BLaER1 treated with 17β-estradiol and CSF1 and Interleukin-3, amounts not matched to agents 10 nM and 100 nM (cell line): ENCODE measurements around the gene DMRT3.

Source experiments
- H3K27ac ChIP-seq, 11 experiments: shearing (Covaris generic); formaldehyde crosslinking; 2 replicates each; pipeline ENCODE4 v1.8.1; 2022
- H3K27me3 ChIP-seq, 11 experiments: shearing (Covaris generic); formaldehyde crosslinking; 2 replicates each; pipeline ENCODE4 v1.8.1; 2022
- H3K36me3 ChIP-seq, 11 experiments: shearing (Covaris generic); formaldehyde crosslinking; 2 replicates each; pipeline ENCODE4 v1.8.1; 2022
- H3K4me1 ChIP-seq, 10 experiments: shearing (Covaris generic); formaldehyde crosslinking; 2 replicates each; pipeline ENCODE4 v1.8.1; 2022
- H3K4me2 ChIP-seq, 11 experiments: shearing (Covaris generic); formaldehyde crosslinking; 2 replicates each; pipeline ENCODE4 v1.8.1; 2022
- H3K4me3 ChIP-seq, 10 experiments: shearing (Covaris generic); formaldehyde crosslinking; 2 replicates each; pipeline ENCODE4 v1.8.1; 2022
- H3K9ac ChIP-seq, 11 experiments: shearing (Covaris generic); formaldehyde crosslinking; 2 replicates each; pipeline ENCODE4 v1.8.1; 2022
- H3K9me3 ChIP-seq, 11 experiments: shearing (Covaris generic); formaldehyde crosslinking; replicated peaks in 1 of 11; 2 replicates each; pipeline ENCODE4 v1.8.1; 2022
- H4K20me1 ChIP-seq, 11 experiments: shearing (Covaris generic); formaldehyde crosslinking; 2 replicates each; pipeline ENCODE4 v1.8.1; 2022
- Cebpa-rat ChIP-seq, 11 experiments: shearing (Covaris generic); IDR thresholded peaks; 2 replicates each; pipeline ENCODE4 v1.8.1; 2022

Gene DMRT3

DNA sequence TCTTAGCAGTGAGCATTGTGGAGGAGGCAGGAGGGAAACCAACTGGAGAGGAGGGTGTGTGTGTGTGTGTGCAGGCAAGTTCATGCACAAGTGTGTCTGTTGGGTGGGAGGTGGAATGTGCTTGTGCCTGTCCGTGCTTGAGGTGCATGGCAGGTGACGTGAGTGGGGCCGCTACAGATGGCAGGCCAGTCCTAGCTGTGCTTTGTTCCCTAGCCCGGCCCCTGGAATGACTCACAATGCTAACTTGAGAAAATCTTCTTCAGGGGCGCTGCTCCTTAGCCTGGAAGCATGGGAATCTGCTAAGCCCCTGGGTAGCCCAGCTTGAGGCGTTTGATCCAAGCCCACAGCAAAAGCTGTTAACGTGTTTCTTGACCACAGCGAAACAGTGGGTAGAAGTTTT lies 48.7 kb downstream of the DMRT3 start:
- H3K9me3 ChIP-seq, result peaks cover 14 to 22% (median 17%) of the 10 kb centered on the region in 11 experiments; a peak in 21 of 22 replicates
- H3K4me1 ChIP-seq, result peaks cover 0 to 10% (median 0%) of the 10 kb centered on the region in 10 experiments; a peak in 6 of 20 replicates
- no peak for TF ChIP-seq Cebpa-rat (IDR thresholded peaks at IDR 0.05)
- H3K4me2 ChIP-seq, result no peak overlapping the region
- H3K4me3 ChIP-seq, result no peak overlapping the region
- no peaks in the 10 kb centered on the region for H3K27me3 ChIP-seq
- H3K9ac ChIP-seq, result no peak overlapping the region
- no peak overlapping the region for H3K27ac ChIP-seq
- no peaks in the 10 kb centered on the region for H4K20me1 ChIP-seq
- H3K36me3 ChIP-seq, result no peaks in the 10 kb centered on the region

GRCh38 chr9:1026219-1026618 lies 49.8 kb downstream of the DMRT3 start:
- no peaks in the 10 kb centered on the region for H3K27me3 ChIP-seq
- no peak overlapping the region for H3K4me2 ChIP-seq
- no peak for TF ChIP-seq Cebpa-rat (IDR thresholded peaks at IDR 0.05)
- H3K4me1 ChIP-seq, result peaks cover 0 to 10% (median 0%) of the 10 kb centered on the region in 10 experiments; a peak in 6 of 20 replicates
- H3K27ac ChIP-seq, result no peak overlapping the region
- H3K36me3 ChIP-seq, result no peaks in the 10 kb centered on the region
- H3K9me3 ChIP-seq, result peaks cover 14 to 22% (median 17%) of the 10 kb centered on the region in 11 experiments; a peak in 21 of 22 replicates
- H3K4me3 ChIP-seq, result no peak overlapping the region
- no peak overlapping the region for H3K9ac ChIP-seq
- H4K20me1 ChIP-seq, result no peaks in the 10 kb centered on the region

GRCh38 chr9:1028501-1029190 lies 52.2 kb downstream of the DMRT3 start:
- Histone ChIP-seq H3K27ac (no peak overlapping the region), H3K27me3 (no peaks in the 10 kb centered on the region), H3K36me3 (no peaks in the 10 kb centered on the region), H3K4me1 (peaks cover 0 to 10% (median 0%) of the 10 kb centered on the region in 10 experiments; a peak in 6 of 20 replicates), H4K20me1 (no peaks in the 10 kb centered on the region), H3K9me3 (peaks cover 0 to 4% (median 0%) of the 10 kb centered on the region in 11 experiments; a peak in 2 of 22 replicates), H3K4me2 (peak overlapping the region in 5 of 11 experiments; percentile 6 to 45 (median 39); a peak in 6 of 22 replicates), H3K9ac (no peak overlapping the region), H3K4me3 (no peak overlapping the region)
- no peak for TF ChIP-seq Cebpa-rat (IDR thresholded peaks at IDR 0.05)

GRCh38 chr9:1031951-1032601 lies 55.6 kb downstream of the DMRT3 start:
- Histone ChIP-seq H3K36me3 (no peaks in the 10 kb centered on the region), H3K4me3 (no peak overlapping the region), H4K20me1 (no peaks in the 10 kb centered on the region), H3K27ac (no peak overlapping the region), H3K9me3 (no peaks in the 10 kb centered on the region), H3K4me2 (no peak overlapping the region), H3K9ac (no peak overlapping the region), H3K4me1 (peaks cover 0 to 10% (median 0%) of the 10 kb centered on the region in 10 experiments; a peak in 6 of 20 replicates), H3K27me3 (no peaks in the 10 kb centered on the region)
- TF ChIP-seq Cebpa-rat (IDR thresholded peaks at IDR 0.05), result no peak

DNA sequence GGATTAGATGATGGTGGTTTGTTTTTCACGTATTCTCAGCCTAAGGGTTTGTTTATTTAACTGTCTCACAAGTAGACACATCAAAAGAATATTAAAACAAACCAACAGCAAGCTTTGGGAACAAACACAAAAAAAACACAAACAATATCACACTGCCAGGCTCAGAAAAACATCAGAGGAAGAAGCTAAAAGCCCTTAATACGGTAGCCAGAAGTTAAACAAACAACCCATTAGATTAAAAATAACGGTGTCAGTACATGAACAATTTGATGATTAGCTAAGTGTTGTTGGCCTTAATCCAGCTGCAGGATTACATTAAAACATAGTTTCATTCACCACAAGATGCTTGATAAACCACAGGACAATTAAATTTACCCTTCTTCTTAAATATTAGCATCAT lies 57.8 kb downstream of the DMRT3 start:
- Histone ChIP-seq H3K27ac (no peak overlapping the region), H3K9ac (no peak overlapping the region), H3K4me3 (no peak overlapping the region), H4K20me1 (no peaks in the 10 kb centered on the region), H3K4me1 (peaks cover 0 to 5% (median 0%) of the 10 kb centered on the region in 10 experiments; a peak in 6 of 20 replicates), H3K36me3 (no peaks in the 10 kb centered on the region), H3K27me3 (peaks cover 0 to 3% (median 0%) of the 10 kb centered on the region in 11 experiments; a peak in 1 of 22 replicates), H3K9me3 (no peaks in the 10 kb centered on the region), H3K4me2 (no peak overlapping the region)
- no peak for TF ChIP-seq Cebpa-rat (IDR thresholded peaks at IDR 0.05)

- no peak overlapping the region for H3K27ac ChIP-seq
- no peaks in the 10 kb centered on the region for H3K4me1 ChIP-seq
- H4K20me1 ChIP-seq, result no peaks in the 10 kb centered on the region
- H3K4me2 ChIP-seq, result no peak overlapping the region
- H3K27me3 ChIP-seq, result peaks cover 9 to 17% (median 13%) of the 10 kb centered on the region in 11 experiments
- no peaks in the 10 kb centered on the region for H3K36me3 ChIP-seq
- H3K4me3 ChIP-seq, result no peak overlapping the region
- peaks cover 2 to 14% (median 4%) of the 10 kb centered on the region in 11 experiments; a peak in 18 of 22 replicates for H3K9me3 ChIP-seq
- no peak for TF ChIP-seq Cebpa-rat (IDR thresholded peaks at IDR 0.05)
- no peak overlapping the region for H3K9ac ChIP-seq
Measured at GRCh38 chr9:1039589-1039988, 63.1 kb downstream of the DMRT3 start.
